Ovary (tissue), 9 donors: ENCODE data around the gene KRTAP10-9. TPM values are rescaled to one million over a fixed set of nuclear protein-coding genes. Genes with fewer than 3 reads are reported as not detected.
"Not testable (repeated sequence)": the region's sequence is repeated elsewhere in the genome, so short reads cannot be mapped to it uniquely, and the experiment has no call there.

Experiments used
- DNase-seq, 5 donors: peaks; one replicate each; pipeline ENCODE4 v3.0.0-alpha.2; 2019 to 2020
- H3K27ac ChIP-seq, 2 donors: fragments of 200-600 bp; one replicate each; pipeline versions ENCODE4 v1.5.1 to v1.8.0; 2019 to 2022
- H3K27me3 ChIP-seq: fragments of 200-600 bp; one replicate; pipeline ENCODE4 v1.8.0; 2022
- H3K36me3 ChIP-seq: fragments of 200-600 bp; sonication (generic); one replicate; pipeline ENCODE4 v1.5.1; 2019
- H3K4me1 ChIP-seq: one replicate; pipeline ENCODE4 v1.8.1; 2013; ENCODE audit warnings: mild to moderate bottlenecking, moderate library complexity; ENCODE audit not compliant: insufficient read depth
- H3K4me3 ChIP-seq: fragments of 200-600 bp; sonication (generic); one replicate; pipeline ENCODE4 v1.5.1; 2017
- H3K9me3 ChIP-seq, 2 donors: fragments of 200-600 bp in 1 of 2; sonication (generic) in 1 of 2; one replicate each; pipeline versions ENCODE4 v1.5.1 to v1.8.1; 2013 to 2019; ENCODE audit warnings: mild to moderate bottlenecking in 1 of 2, moderate library complexity in 1 of 2
- EP300 ChIP-seq: sonication (generic); formaldehyde crosslinking; IDR thresholded peaks from one replicate; pipeline ENCODE4 v1.6.1; 2017; ENCODE audit warnings: antibody characterized with exemption
- POLR2A ChIP-seq: fragments of 450-650 bp; IDR thresholded peaks from one replicate; pipeline ENCODE4 v1.6.1; 2017; ENCODE audit warnings: antibody characterized with exemption, mild to moderate bottlenecking, moderate library complexity
- WGBS, 3 donors: extraction: QIAGEN DNeasy Blood & Tissue Kit in 1 of 3; methylation state at CpG; one replicate each; pipeline versions ENCODE4 v1.1.5 to v1.1.7; 2013 to 2017; 5-methylcytosine and 5-hydroxymethylcytosine counted together
- intact Hi-C, 4 donors: fragments of 100-400 bp; cut with DNase I; formaldehyde crosslinking; loops; one replicate each; pipeline versions ENCODE4 v1.11.0 to v1.15.1; 2022 to 2023
- polyA plus RNA-seq, 2 donors: library from polyadenylated mRNA; stranded (reverse); fragments of 200-250 nt in 1 of 2; fragments of 350-450 nt in 1 of 2; fragmentation: Illumina TruSeq in 1 of 2; extraction: RNeasy Lipid Tissue Mini Kit (QIAGEN cat#74804) in 1 of 2; gene quantifications; one replicate each; pipeline ENCODE4 v1.2.3, GENCODE V29; 2013 to 2014
- total RNA-seq, 7 donors: library from RNA; depleted of rRNA in 2 of 7; stranded (reverse); fragments of >200 nt in 2 of 7; fragmentation: NEBNext Ultra II Directional in 3 of 7; extraction: Animal tissue kit (Norgen Biotek cat#: 25700) in 3 of 7; gene quantifications; one replicate each; pipeline versions ENCODE4 v1.1.0 to v1.2.4, GENCODE V29; 2016 to 2023
- TF ChIP-seq, protein P1 (sequence below), 3 donors: fragments of 450-650 bp in 2 of 3; fragments of 200-600 bp in 1 of 3; IDR thresholded peaks; one replicate each; pipeline versions ENCODE4 v1.5.1 to v1.8.0; 2016 to 2022; ENCODE audit warnings: antibody characterized with exemption in 3 of 3, mild to moderate bottlenecking in 1 of 3
- donor health status: DM: no; HTN: no; CAD: no; lungs with moderate emphysema.
- donor health status: DM: no; HTN: no; CAD: no.
- donor health status: Bipolar disorder and iron deficiency.
- donor health status: DM: yes; HTN: yes; CAD: no.
- donor health status: DM: no; HTN: no; CAD: no.
- donor health status: DM: yes; HTN: yes; CAD: no.

Gene KRTAP10-9
- total and polyA plus RNA-seq, 9 donors: not detected

DNA sequence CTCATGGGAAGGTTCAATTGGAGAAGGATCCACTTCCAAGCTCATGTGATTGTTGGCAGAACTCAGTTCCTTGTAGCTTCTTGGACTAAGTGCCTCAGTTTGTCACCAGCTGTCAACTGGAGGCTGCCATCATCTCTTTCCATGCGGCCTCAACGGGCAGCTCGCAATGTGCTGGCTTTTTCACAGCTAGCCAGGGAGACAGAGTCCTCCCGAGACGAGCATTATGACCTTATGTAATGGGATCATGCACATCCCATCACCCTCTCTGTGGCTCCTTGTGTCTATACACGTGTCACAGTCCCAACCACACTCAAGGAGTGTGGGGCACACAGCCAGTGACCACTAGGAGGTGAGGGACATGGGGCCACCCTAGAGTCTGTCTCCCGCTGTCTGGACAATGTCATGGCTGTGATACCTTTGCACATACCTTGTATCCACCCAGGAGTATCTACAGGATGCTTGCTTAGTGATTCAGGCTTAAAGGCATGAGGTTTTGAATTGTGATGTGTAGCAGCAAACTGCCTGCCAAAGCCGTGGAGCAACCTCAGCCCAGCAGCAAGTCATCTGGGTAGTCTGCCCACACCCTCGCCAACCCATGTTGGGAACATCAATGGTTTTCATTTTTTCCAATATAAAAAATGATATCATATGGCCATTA lies 30.7 kb upstream of the KRTAP10-9 start:
- Histone ChIP-seq H3K27ac (no peak overlapping the region), H3K4me1 (no peaks in the 10 kb centered on the region), H3K4me3 (no peak overlapping the region), H3K9me3 (no peaks in the 10 kb centered on the region), H3K27me3 (no peaks in the 10 kb centered on the region), H3K36me3 (no peaks in the 10 kb centered on the region)
- no peak for DNase-seq
- intact Hi-C loops: no loop called here
- TF ChIP-seq EP300 (no peak), POLR2A (no peak)
- TF ChIP-seq, protein P1, sequence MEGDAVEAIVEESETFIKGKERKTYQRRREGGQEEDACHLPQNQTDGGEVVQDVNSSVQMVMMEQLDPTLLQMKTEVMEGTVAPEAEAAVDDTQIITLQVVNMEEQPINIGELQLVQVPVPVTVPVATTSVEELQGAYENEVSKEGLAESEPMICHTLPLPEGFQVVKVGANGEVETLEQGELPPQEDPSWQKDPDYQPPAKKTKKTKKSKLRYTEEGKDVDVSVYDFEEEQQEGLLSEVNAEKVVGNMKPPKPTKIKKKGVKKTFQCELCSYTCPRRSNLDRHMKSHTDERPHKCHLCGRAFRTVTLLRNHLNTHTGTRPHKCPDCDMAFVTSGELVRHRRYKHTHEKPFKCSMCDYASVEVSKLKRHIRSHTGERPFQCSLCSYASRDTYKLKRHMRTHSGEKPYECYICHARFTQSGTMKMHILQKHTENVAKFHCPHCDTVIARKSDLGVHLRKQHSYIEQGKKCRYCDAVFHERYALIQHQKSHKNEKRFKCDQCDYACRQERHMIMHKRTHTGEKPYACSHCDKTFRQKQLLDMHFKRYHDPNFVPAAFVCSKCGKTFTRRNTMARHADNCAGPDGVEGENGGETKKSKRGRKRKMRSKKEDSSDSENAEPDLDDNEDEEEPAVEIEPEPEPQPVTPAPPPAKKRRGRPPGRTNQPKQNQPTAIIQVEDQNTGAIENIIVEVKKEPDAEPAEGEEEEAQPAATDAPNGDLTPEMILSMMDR (IDR thresholded peaks at IDR 0.05): no peak
- WGBS, 3 donors: 75 to 79% (median 78%) methylated on average over 9 of the region's 9 CpGs

DNA sequence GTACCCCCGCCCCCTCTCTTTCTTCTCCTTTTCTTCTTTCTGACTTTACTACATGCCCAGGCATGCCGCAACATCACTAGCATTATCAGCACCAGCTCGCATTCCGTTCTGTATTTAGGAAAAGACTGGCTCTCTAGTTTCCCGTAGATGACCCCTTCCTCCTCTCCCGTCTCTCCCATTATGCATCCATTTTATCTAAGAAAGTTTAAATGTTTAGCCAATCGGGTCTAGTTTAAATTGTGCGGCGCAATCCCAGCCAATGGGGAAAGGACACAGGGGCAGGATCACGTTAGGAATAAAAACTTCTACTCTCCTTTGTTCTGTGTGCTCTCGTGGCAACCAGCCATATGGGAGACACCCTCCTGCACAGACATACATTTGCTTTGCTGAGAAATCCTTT lies 28.8 kb upstream of the KRTAP10-9 start:
- TF ChIP-seq POLR2A (no peak), EP300 (no peak)
- TF ChIP-seq, protein P1 (IDR thresholded peaks at IDR 0.05): no peak
- intact Hi-C loops: no loop called here
- Histone ChIP-seq H3K27ac (no peak overlapping the region), H3K9me3 (no peaks in the 10 kb centered on the region), H3K27me3 (no peaks in the 10 kb centered on the region), H3K36me3 (no peaks in the 10 kb centered on the region), H3K4me1 (no peaks in the 10 kb centered on the region), H3K4me3 (no peak overlapping the region)
- WGBS, 3 donors: 74 to 78% (median 76%) methylated on average over 11 of the region's 11 CpGs
- no peak for DNase-seq

DNA sequence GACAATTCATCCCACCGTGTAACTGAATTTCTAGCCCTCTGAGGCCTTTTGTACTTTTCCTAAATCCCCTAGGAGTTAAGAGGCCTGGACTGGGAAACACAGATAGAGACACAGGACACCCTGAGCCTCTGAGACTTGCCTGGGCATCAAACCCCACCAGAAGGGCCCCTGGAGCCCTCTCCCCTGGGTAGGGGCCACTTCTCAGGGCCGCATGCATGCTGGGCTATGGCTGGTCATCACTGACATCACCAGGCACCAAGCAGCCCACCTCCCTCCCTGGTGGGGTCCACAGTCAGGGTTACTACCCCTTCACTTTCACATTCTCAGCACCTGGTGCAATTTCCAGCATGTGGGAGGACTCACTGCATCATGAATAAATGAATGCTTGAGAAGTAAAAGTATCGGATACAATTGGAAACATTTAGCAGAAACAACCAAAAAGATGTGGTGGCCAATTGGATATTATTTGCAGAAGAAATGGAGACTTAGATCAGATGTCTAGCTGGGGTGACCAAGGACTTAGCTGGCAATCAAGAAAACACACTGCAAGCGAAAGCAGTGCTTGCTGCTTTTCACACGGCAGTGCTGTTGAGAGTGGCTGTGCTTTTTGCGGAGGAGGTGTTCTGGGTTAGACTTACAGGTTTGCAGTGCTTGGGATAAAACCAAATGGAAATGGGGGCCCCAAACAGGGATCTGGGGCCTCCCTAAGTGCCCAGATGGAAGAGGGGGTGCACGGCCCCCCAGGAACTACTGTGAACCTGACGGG lies 27.4 kb upstream of the KRTAP10-9 start:
- DNase-seq: no peak
- Histone ChIP-seq H3K9me3 (no peaks in the 10 kb centered on the region), H3K4me1 (no peaks in the 10 kb centered on the region), H3K27ac (no peak overlapping the region), H3K36me3 (no peaks in the 10 kb centered on the region), H3K27me3 (no peaks in the 10 kb centered on the region), H3K4me3 (no peak overlapping the region)
- WGBS, 3 donors: 69 to 81% (median 74%) methylated on average over 8 of the region's 8 CpGs
- intact Hi-C loops: no loop called here
- TF ChIP-seq POLR2A: no peak

DNA sequence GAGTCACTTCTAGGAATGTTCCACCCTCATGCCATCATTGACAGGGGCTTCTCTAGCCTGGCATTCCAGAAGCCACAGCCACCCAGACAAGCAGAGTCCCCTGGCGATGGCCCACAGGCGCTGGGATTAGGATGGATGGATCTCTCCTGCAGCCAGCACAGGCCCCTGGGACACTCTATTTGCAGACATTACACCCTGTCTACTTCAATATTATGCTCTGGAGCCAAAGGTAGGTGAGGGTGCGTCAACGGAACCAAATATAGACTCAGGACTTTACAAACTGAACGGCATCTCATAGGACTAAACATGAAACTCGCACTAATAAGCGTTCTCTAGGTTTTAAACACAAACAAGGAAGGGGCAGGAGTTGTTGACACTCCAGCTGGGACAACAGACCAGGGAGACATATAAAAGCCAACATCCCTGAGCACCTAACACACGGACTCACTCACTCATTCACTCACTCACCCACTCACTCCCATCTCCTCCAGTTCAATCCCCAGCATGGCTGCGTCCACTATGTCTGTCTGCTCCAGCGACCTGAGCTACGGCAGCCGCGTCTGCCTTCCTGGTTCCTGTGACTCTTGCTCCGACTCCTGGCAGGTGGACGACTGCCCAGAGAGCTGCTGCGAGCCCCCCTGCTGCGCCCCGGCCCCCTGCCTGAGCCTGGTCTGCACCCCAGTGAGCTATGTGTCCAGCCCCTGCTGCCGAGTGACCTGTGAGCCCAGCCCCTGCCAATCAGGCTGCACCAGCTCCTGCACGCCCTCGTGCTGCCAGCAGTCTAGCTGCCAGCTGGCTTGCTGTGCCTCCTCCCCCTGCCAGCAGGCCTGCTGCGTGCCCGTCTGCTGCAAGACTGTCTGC lies 26.5 kb upstream of the KRTAP10-9 start, which contains the start of gene KRTAP10-7:
Gene KRTAP10-7 (plus strand): TSS at position 480 of the 861 bp plus-strand sequence. CDS start 25 bp downstream, at position 505.
- H3K9me3 ChIP-seq, H3K4me1 ChIP-seq, H3K36me3 ChIP-seq, intact Hi-C loops, H3K4me3 ChIP-seq, H3K27me3 ChIP-seq, H3K27ac ChIP-seq, DNase-seq: not testable (repeated sequence)
- 60 to 72% (median 64%) methylated on average over 23 of the region's 23 CpGs for WGBS, 3 donors

DNA sequence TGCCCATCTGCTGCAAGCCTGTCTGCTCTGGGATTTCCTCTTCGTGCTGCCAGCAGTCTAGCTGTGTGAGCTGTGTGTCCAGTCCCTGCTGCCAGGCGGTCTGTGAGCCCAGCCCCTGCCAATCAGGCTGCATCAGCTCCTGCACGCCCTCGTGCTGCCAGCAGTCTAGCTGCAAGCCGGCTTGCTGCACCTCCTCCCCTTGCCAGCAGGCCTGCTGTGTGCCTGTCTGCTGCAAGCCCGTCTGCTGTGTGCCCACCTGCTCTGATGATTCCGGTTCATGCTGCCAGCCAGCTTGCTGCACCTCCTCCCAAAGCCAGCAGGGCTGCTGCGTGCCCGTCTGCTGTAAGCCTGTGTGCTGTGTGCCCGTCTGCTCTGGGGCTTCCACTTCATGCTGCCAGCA lies 25.8 kb upstream of the KRTAP10-9 start:
- H3K9me3 ChIP-seq, intact Hi-C loops, DNase-seq, H3K27me3 ChIP-seq, H3K36me3 ChIP-seq, H3K27ac ChIP-seq, H3K4me1 ChIP-seq, H3K4me3 ChIP-seq: not testable (repeated sequence)
- WGBS, 3 donors: 63 to 75% (median 71%) methylated on average over 8 to 10 of the region's 10 CpGs
